ENCODE data around the gene SEC31A. TPM values are rescaled to one million over a fixed set of nuclear protein-coding genes. Genes with fewer than 3 reads are reported as not detected.

SEC31A gene
- total RNA-seq, 4 donors from 2014 or later, result 117 to 458 (median 253) TPM

- TF ChIP-seq CTCF (IDR thresholded peaks at IDR 0.05) (no peak), POLR2A (IDR thresholded peaks at IDR 0.05) (no peak)
- no peak overlapping the region for H3K27ac ChIP-seq
- no peaks in the 10 kb centered on the region for H3K4me1 ChIP-seq
- intact Hi-C loops (cut with DNase I; ENCODE audit: low total_unique reads), result no loop called here
- H3K9me3 ChIP-seq, result no peaks in the 10 kb centered on the region
- no peaks in the 10 kb centered on the region for H3K36me3 ChIP-seq
- H3K4me3 ChIP-seq, result no peak overlapping the region
- DNase-seq, result no peak
- no peaks in the 10 kb centered on the region for H3K27me3 ChIP-seq
These were observed 38.8 kb downstream of the SEC31A start for GRCh38 chr4:82851885-82852750.

DNA sequence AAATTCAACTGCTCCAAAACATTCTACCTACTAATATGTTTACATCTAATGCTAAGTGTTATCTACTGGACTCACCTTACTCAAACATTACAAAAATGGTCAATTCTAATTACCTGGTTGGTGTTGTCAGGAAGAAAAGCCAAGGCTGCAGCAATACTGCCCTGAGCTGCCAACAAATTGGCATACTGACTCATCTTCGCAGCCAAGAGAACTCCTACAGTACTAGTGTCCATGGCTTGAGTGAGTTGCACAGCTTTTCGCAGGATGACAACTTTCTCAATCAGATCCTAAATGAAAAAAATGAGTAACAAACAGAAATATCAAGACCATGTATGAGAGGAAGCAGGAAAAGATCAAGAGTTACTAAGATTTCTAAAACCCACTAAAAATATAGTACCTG lies 39.6 kb downstream of the SEC31A start:
- Histone ChIP-seq H3K27me3 (no peaks in the 10 kb centered on the region), H3K27ac (no peak overlapping the region), H3K36me3 (no peaks in the 10 kb centered on the region), H3K4me1 (no peaks in the 10 kb centered on the region), H3K4me3 (no peak overlapping the region), H3K9me3 (no peaks in the 10 kb centered on the region)
- no peak for DNase-seq
- no peak for TF ChIP-seq CTCF (IDR thresholded peaks at IDR 0.05)
- TF ChIP-seq POLR2A (IDR thresholded peaks at IDR 0.05), result no peak
- intact Hi-C loops (cut with DNase I; ENCODE audit: low total_unique reads), result no loop called here

GRCh38 chr4:82850684-82851083 lies 40.3 kb downstream of the SEC31A start:
- no peaks in the 10 kb centered on the region for H3K4me1 ChIP-seq
- H3K27me3 ChIP-seq, result no peaks in the 10 kb centered on the region
- H3K9me3 ChIP-seq, result no peaks in the 10 kb centered on the region
- H3K27ac ChIP-seq, result no peak overlapping the region
- no peaks in the 10 kb centered on the region for H3K36me3 ChIP-seq
- DNase-seq, result no peak
- TF ChIP-seq POLR2A (IDR thresholded peaks at IDR 0.05) (no peak), CTCF (IDR thresholded peaks at IDR 0.05) (no peak)
- no peak overlapping the region for H3K4me3 ChIP-seq
- intact Hi-C loops (cut with DNase I; ENCODE audit: low total_unique reads), result no loop called here

- Histone ChIP-seq H3K9me3 (no peaks in the 10 kb centered on the region), H3K27me3 (no peaks in the 10 kb centered on the region), H3K4me3 (no peak overlapping the region), H3K27ac (no peak overlapping the region), H3K36me3 (no peaks in the 10 kb centered on the region), H3K4me1 (no peaks in the 10 kb centered on the region)
- no peak for TF ChIP-seq CTCF (IDR thresholded peaks at IDR 0.05)
- TF ChIP-seq POLR2A (IDR thresholded peaks at IDR 0.05), result no peak
- DNase-seq, result no peak
- intact Hi-C loops (cut with DNase I; ENCODE audit: low total_unique reads), result no loop called here
These were observed 42.2 kb downstream of the SEC31A start for GRCh38 chr4:82848706-82849105.

GRCh38 chr4:82842593-82842992 lies 48.4 kb downstream of the SEC31A start:
- H3K4me1 ChIP-seq, result no peaks in the 10 kb centered on the region
- no peak for TF ChIP-seq CTCF (IDR thresholded peaks at IDR 0.05)
- no peak for TF ChIP-seq POLR2A (IDR thresholded peaks at IDR 0.05)
- DNase-seq, result no peak
- intact Hi-C loops (cut with DNase I; ENCODE audit: low total_unique reads), result no loop called here
- H3K27ac ChIP-seq, result no peak overlapping the region
- H3K36me3 ChIP-seq, result no peaks in the 10 kb centered on the region
- H3K9me3 ChIP-seq, result no peaks in the 10 kb centered on the region
- no peak overlapping the region for H3K4me3 ChIP-seq
- no peaks in the 10 kb centered on the region for H3K27me3 ChIP-seq

All from uterus (tissue), 4 donors.